ENCODE data around the gene CMBL.
"Not testable (repeated sequence)": the region's sequence is repeated elsewhere in the genome, so short reads cannot be mapped to it uniquely, and the experiment has no call there.

CMBL gene

DNA sequence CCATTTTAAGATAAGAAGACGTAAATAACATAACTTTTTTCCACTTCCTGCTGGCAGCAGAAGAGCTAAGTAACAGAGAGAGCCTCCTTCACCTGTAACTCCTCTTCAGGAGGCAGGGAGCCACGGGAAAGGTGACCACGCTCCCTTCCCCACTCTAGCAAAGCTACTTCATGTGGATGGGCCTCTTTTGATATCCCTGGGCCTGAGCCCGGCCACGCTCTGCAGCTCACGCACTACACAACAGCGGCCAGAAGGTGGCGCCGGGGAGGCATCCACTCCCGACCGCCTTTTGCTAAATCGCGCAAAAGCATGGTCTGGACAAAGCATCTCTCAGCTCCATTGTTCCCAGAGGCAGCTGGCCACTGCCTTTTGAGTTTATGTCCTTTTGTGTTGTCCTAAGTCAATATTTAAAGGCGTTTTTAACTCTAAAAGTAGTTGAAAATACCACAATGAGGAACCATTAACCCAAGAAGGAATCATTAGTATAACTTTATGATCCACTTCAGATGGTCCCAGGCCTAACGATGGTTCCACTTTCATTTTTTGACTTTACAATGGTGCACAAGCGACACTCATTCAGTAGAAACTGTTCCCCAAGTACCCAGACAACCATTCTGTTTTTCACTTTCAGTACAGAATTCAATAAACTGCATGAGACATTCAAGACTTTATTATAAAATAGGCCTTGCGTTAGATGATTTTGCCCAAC lies 23.6 kb downstream of the CMBL start:
- DNase-seq, result peak; percentile 90

DNA sequence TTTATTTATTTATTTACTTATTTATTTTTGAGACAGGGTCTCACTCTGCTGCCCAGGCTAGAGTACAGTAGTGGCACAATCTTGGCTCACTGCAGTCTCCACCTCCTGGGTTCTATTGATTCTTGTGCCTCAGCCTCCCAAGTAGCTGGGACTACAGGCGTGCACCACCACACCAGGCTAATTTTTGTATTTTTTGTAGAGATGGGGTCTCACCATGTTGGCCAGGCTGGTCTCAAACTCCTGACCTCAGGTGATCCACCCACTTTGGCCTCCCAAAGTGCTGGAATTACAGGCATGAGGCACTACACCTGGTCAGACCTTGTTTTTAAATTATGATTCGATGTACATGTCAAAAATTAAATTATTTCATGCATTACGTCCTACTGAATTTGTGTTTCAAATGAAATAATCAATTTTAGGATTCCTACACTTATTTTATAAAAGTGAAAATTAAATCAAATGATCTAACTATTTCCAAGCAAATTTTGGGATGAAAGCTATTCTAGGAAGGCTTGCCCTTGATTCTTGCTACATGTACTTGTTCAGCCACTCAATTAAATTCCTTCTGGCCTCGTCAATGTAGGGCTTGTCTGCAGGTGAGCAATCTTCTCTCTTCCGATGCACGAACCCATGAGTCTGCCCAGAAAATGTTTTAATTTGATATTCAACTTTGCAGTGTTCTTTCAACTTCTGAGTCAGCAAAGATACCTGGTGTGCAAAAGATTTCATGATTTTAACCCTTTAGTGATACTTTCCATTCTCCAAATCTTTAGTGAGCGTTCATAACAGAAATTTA lies 27.6 kb downstream of the CMBL start:
- DNase-seq, result no peak

DNA sequence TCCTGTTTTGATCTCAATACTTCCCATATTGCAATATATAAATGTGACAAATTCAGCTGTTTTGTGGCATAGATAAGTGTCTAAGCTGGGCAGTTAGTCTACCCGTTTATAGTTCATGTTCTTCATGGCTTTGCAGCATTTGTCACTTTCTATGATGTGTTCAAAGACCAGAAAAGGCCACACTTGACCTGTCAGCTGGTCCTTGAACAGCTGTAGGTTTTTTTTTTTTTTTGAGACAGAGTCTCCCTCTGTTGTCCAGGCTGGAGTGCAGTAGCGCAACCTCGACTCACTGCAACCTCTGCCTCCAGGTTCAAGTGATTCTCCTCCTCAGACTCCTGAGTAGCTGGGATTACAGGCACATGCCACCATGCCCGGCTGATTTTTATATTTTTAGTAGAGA lies 28.4 kb downstream of the CMBL start:
- peak; percentile 33 for DNase-seq

DNA sequence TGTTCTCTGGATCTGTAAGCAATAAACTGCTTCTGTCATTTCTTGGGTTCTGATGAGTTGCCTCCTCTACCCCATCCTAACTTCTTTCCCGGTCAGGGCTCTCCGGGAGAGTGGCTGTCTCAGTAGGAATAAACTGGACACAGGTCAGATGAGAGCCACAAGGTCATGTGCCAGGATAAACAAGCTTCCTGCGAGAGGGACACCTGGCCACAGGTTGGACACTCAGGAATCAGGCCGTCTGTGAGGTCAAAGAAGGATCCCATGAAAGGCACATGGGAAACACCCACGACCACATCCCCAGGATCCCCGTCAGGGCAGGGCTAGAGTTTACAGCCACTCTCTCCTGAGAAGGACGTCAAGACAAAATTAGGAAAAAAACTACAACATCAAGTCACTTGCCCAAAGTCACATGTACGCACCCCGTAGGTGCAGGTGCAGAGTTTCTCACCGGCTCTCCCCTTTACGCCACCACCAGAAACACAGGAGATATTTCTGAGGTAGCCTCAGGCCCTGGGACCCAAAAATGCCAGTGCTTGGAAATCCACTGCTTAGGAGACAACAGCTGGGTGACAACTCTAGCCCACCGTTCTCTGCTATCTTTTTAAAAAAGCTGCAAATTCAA lies 28.9 kb downstream of the CMBL start:
- DNase-seq, result peak; percentile 10

DNA sequence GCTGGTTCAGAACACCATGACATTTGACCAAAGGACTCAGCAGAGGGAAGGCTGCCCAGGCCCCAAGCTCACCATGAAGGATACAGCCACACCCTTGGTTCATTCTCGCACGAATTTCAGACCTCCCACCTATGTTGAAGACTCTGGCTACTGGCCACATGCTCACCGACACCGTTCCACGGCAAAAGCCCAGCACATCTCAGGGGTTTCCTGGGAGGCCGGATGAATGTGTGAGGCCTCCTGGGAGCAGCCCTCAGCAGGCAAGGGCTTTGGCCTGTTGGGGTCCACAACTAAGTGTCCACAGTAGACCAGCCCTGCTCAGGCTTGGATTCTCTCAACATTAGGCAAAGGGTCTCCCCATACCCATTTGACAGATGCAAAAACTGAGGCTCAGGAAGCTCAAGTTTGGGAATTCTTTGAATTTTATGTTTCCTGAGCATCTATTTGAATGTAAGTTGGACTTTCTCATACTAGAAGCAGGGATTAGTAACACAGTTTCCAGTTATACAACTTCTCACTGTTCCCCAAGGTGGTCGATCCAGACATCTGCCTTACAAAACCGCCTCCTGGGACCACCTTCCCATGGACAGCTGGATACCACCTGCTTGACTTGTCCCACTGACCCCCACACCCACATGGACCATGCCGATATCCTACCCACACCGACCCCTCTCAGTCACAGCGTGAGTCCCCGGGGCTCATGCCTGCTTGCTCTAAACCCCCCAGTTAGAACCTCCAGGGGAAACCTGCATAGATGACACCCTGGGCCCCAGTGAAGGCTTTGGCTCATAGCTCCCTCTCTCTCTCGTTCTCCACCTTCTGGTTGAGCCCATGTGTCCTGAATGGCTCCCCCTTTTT lies 29.7 kb downstream of the CMBL start:
- peak; percentile 26 for DNase-seq

DNA sequence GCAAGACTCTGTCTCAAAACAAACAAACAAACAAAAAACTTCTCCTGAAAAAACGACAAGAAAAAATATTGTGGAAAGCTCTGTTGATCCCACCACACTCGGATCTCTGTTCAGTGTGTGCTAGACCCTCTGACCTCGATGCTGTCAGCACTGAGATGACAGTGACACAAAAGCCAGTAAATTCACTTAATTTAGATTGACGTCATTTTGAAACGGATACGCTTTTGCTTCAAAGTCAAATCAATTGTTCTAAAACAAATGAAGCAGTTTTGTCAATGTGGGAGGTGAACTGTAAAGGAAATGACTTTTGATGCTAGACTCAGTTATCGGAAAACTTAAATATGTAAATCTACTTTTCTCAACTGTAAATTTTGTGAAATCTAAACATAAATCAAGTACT lies 31.0 kb downstream of the CMBL start:
- no peak for DNase-seq

DNA sequence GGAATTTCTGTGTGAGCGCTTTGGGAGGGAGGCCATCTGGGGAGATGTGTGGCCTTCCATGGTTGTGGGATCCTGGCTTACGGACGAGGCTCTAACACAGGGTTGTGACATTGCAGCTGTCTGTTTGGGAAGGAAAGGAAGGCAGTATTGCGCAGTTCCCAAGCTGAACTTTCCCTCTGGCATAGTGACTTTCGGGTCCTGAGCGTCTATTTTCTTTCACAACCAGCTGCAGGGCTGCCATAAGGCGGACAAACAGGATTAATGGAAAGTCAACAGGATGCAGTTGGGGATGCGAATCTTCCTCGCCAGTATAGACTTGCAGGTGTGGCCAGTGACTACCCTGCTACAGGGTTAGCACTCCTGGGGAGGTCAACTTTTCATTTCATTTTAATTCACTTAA lies 31.7 kb downstream of the CMBL start:
- DNase-seq, result peak; percentile 20

DNA sequence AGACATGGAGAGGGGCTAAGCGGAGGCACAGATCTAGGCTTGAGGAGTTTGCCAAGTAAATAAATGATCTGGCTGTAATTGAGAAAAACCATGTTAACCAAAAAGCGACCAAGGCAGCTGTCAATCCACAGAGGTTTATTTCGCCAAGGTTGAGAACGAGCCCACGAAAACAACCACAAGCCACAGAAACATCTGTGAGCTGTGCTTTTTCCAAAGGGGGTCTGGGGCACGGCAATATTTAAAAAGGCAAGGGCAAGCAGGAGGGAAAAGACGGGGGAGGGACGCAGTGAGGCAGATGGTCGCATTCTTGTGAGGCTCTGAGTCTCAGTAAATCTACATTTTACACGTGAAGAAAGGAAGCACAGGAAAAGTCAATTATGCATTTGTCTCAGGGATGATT lies 32.2 kb downstream of the CMBL start:
- DNase-seq, result peak; percentile 32

DNA sequence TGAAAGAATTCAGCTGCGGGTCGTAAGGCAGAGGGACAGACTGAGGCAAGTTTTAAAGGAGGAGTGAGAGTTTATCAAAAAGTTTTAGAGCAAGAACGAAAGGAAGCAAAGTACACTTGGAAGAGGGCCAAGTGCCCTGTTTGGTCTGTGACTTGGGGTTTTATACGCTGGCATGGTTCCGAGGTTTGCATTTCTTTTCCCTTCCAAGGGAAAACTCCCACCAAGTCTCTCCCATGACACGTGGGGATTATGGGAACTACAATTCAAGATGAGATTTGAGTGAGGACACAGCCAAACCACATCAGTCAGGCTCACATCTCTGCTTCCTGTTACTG lies 34.9 kb downstream of the CMBL start:
- DNase-seq, result not testable (repeated sequence)

DNA sequence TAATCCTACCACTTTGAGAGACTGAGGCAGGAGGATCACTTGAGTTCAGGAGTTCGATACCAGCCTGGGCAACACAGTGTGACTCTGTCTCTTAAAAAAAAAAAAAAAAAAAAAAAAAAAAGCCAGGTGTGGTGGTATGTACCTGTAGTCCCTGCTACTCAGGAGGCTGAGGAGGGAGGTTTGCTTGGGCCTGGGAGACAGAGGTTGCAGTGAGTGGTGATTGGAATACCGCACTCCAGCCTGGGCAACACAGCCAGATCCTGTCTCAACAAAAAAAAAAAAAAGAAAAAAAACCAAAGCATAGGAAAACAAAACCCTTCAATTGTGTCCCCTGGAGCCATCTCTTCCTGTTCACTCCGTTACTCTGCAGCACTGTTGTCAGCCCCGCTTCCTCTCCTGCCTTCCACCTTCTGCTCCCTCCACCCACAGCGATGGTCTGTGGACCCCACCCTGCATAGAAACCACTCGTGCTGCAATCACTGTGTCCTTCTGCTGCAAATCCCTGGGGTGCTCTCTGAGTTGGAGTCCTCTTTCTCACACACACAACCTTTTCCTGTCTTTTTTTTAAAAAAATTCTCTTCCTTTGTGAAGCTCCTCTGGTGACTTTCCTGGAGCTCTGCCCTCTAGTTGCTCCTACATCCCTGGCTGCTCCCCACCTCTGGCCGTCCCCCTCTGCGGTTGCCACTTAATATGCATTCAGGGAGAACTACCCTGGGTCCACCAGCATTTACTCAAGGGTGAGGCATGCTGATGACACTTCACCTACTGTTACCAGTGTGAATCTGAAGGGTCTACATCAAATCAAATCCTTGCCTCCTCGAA lies 35.4 kb downstream of the CMBL start:
- DNase-seq, result peak; percentile 26

DNA sequence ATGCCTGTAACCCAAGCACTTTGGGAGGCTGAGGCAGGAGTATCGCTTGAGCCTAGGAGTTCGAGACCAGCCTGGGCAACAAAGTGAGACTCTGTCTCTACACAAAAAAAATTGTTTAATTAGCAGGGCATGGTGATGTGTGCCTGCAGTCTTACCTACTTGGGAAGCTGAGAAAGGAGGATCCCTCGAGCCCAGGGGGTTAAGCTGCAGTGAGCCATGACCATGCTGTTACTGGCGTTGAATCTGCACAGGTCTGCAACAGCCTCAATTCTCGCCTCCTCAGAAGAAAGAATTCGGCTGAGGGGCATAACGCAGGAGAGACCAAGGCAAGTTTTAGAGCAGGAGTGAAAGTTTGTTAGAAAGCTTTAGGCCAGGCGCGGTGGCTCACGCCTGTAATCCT lies 39.6 kb downstream of the CMBL start:
- peak; percentile 45 for DNase-seq

DNA sequence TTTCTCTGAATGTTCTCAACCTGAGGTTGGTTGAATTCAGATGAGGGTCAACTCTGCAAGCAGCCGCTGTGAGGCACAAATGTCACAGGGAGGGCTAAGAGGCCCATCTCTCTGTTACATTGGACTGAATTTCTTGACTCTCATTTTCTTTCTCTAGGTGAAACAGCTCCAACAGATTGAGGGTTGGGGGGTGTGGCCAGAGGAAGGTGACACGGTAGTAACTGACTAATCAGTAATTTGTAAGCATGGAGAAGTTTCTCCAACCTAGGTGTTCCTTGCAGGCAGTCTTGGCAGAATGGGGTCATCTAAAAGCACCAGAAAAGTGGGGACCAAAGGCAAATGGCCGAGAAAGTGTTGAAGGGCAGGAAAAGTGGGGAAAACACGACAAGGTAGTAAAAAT lies 40.9 kb downstream of the CMBL start:
- DNase-seq, result no peak

DNA sequence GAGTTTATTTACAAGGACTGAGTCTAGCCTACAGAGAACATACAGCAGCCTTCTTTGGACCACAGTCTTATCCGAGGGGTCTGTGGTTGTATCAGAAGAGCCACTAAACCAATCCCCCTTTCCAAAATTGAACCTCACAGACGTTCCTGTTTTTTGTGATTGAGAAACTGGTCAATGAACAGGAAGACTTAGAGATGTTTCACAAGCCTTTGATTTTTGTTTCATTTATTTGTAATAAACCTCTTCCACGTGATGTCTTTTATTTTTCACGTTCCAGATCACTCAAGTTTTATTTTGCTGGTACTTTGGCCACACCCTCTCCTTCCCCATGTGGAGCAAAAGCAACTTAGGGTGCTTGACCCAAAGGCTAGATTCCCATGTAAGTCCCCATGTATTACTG lies 41.6 kb downstream of the CMBL start:
- peak; percentile 15 for DNase-seq

DNA sequence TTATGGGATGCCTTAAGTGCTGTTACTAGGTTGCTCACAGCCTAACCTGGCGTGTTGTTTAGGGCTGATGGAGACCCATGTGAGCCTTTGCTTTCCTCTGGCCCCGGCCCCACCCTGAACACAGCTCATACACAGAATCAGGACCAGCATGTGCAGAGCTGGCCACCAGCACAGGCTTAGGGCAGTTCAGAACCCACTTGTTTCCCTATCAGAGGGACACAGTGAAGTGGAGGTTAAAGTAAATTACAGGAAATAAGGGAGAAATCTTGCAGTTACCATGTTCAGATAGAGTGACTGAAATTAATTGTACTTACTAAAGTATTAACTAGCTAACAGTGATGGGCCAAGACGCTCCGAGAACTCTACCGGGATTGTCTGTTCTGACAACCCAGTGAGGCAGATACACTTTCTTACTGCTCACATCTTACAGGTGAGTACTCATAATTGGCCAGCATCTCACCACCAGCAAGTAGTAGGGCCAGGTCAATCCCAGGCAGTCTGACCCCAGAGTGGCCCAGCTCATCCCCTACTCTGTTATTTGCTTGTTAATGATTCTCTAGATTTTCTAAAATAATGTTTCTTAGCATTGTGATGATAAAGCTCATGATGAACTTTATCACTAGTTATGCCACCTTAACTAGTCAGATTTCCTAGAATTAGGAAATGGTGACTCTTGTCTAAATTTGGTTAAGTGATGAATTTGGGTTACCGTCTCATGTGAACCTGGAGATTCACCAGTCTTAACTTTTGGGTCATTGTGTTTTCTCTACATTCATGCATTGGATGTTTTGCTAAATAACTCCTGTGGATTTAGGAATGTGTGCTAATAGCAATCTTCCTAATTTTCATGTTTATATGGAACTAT lies 42.2 kb downstream of the CMBL start:
- no peak for DNase-seq

DNA sequence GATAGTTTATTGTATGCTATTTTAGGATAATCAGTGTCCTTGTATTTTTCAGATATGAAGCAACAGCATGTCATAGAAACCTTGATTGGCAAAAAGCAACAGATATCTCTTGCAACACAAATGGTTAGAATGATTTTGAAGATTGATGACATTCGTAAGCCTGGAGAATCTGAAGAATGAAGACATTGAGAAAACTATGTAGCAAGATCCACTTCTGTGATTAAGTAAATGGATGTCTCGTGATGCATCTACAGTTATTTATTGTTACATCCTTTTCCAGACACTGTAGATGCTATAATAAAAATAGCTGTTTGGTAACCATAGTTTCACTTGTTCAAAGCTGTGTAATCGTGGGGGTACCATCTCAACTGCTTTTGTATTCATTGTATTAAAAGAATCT lies 43.1 kb downstream of the CMBL start:
- no peak for DNase-seq

DNA sequence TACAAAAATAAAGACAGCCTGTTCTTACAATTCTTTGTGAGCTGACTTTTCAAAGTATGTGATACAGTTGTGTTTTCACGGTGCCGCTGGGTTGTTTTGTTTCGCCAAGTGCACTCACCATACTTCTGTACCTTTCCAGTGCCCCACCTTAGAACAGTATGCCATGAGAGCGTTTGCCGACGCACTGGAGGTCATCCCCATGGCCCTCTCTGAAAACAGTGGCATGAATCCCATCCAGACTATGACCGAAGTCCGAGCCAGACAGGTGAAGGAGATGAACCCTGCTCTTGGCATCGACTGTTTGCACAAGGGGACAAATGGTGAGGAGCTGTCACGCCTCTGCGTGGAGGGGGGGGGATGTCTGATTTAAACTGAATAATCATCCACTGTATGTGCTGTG lies 44.7 kb downstream of the CMBL start:
- DNase-seq, result no peak

DNA sequence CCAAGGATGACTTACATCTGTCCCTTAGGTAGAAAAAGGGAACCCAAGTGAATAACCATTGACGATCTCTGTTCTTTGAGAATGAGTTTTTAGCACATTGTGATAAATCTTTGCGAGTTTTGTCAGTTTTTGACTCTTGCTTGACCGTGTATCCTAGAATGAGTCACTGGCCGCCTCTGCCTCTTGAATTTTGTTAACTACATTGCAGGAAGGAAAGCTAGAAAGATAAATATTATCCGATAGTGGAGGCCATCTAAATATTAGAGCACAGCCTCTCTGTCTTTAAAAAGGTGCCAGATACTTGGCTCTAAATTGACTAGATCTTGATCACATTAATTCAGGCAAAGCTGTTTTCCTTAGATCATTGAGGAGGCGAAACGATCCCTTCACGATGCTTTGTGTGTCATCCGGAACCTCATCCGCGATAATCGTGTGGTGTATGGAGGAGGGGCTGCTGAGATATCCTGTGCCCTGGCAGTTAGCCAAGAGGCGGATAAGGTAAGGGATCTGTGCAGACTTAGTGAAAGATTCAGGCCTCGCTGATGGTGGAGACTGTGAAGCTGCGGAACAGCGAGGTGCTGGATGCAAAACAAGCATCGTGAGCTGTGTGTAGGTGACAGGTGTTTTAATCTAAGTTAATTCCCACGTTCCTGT lies 45.5 kb downstream of the CMBL start:
- no peak for DNase-seq

DNA sequence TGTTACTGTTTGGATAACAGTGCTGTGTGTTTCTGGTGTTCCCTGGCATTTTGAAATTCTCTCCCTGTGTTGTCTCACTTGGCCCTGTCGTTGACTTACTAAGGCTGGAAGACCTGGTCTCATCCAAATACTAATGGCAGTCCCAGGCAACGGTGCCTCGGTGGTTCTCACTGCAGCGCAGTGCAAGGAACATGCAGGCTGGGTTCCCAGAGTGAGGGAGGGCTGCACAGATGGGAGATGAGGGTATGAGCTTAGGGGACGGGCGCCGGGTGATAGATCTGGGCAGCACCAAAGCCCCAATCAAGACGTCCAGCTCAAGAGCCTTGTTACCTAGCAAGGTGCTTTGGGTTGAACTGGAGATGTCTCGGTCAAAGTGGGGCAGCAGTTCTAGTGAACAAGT lies 46.6 kb downstream of the CMBL start:
- no peak for DNase-seq

DNA sequence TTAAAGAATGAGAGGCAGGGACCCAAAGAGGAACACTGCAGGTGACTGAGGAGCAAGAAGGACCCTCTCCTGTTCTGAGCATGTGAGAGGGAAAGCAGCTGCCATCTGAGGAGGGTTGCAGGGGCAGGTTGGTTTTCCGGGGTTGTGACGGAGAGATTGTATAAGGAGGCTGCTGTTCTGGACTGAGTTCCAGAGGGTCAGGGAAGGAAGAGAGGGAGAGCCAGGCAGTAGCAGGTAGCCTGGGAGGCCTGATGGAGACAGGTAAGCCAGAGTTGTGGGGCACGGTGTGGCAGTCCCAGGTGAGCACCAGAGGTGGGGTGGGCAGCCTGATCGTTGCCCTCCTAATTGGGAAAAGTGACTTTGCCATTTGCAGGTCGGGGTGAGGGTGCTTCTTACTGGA lies 47.8 kb downstream of the CMBL start:
- no peak for DNase-seq

DNA sequence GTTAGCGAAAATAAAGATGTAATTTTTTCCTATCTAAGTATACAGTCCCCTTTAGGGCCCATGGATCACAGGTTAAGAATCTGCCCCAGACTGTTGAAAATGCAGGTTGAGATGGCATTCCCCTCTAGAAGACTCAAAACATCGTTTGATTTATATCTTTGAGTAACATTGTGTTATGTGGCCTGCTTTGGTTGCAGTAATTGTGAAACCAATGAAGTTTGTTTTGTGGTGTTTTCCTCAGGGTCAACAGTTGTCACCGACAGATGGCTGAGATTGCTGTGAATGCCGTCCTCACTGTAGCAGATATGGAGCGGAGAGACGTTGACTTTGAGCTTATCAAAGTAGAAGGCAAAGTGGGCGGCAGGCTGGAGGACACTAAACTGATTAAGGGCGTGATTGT lies 49.8 kb downstream of the CMBL start:
- DNase-seq, result no peak

DNA sequence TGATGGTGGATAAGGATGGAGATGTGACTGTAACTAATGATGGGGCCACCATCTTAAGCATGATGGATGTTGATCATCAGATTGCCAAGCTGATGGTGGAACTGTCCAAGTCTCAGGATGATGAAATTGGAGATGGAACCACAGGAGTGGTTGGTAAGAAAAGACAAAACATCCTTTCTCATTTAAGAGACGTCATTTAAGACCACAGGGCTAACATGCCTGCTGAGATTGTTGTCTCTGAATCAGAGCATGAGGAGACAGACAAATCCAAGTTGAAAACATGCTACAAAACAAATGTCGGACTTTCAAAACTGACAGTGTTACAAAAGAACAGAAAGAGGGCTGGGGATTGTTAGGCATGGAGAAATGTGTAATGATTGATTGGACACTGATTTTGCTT lies 53.0 kb downstream of the CMBL start:
- DNase-seq, result no peak

Measured in activated CD8-positive, alpha-beta memory T cell treated with anti-CD3 and anti-CD28 coated beads, Interleukin-2, amount 50 U/mL, for 48 hours (primary cell).